ENCODE results near the gene EN1.

Gene EN1

GRCh38 chr2:118845005-118845521 is 2.4 kb downstream of the EN1 start:
- in situ Hi-C loops (cut with HindIII; ENCODE audit: low sequenced_read_pairs): no loop called here
- DNase-seq (ENCODE audit: low read depth): no peak
- H3K4me3 ChIP-seq (ENCODE audit: low read depth, low read length): peak overlapping the region; percentile 48
- TF ChIP-seq CTCF (IDR thresholded peaks at IDR 0.05; ENCODE audit: low read depth, low read length, missing control alignments): no peak

- peak overlapping the region; percentile 48 for H3K4me3 ChIP-seq (ENCODE audit: low read depth, low read length)
- no peak for TF ChIP-seq CTCF (IDR thresholded peaks at IDR 0.05; ENCODE audit: low read depth, low read length, missing control alignments)
- in situ Hi-C loops (cut with HindIII; ENCODE audit: low sequenced_read_pairs): no loop called here
- no peak for DNase-seq (ENCODE audit: low read depth)
Observed at GRCh38 chr2:118844261-118845004, 3.0 kb downstream of the EN1 start.

GRCh38 chr2:118843483-118844132 is 3.8 kb downstream of the EN1 start:
- in situ Hi-C loops (cut with HindIII; ENCODE audit: low sequenced_read_pairs): no loop called here

GRCh38 chr2:118842661-118843482 is 4.6 kb downstream of the EN1 start:
- in situ Hi-C loops (cut with HindIII; ENCODE audit: low sequenced_read_pairs): no loop called here

More at GRCh38 chr2:118843483-118844132, 3.8 kb downstream of the EN1 start:
- peak overlapping the region; percentile 48 for H3K4me3 ChIP-seq (ENCODE audit: low read depth, low read length)
- TF ChIP-seq CTCF (IDR thresholded peaks at IDR 0.05; ENCODE audit: low read depth, low read length, missing control alignments): no peak
- no peak for DNase-seq (ENCODE audit: low read depth)

GRCh38 chr2:118841828-118842461 is 5.5 kb downstream of the EN1 start:
- TF ChIP-seq CTCF (IDR thresholded peaks at IDR 0.05; ENCODE audit: low read depth, low read length, missing control alignments): no peak
- H3K4me3 ChIP-seq (ENCODE audit: low read depth, low read length): peak overlapping the region; percentile 42
- DNase-seq (ENCODE audit: low read depth): no peak
- in situ Hi-C loops (cut with HindIII; ENCODE audit: low sequenced_read_pairs): no loop called here

More at GRCh38 chr2:118842661-118843482, 4.6 kb downstream of the EN1 start:
- no peak for DNase-seq (ENCODE audit: low read depth)
- TF ChIP-seq CTCF (IDR thresholded peaks at IDR 0.05; ENCODE audit: low read depth, low read length, missing control alignments): no peak
- H3K4me3 ChIP-seq (ENCODE audit: low read depth, low read length): peak overlapping the region; percentile 48

GRCh38 chr2:118841450-118841827 is 6.0 kb downstream of the EN1 start:
- no peak for DNase-seq (ENCODE audit: low read depth)
- in situ Hi-C loops (cut with HindIII; ENCODE audit: low sequenced_read_pairs): no loop called here
- no peak for TF ChIP-seq CTCF (IDR thresholded peaks at IDR 0.05; ENCODE audit: low read depth, low read length, missing control alignments)
- H3K4me3 ChIP-seq (ENCODE audit: low read depth, low read length): peak overlapping the region; percentile 42

Measured in astrocyte of the cerebellum (primary cell).